Activated naive CD8-positive, alpha-beta T cell (primary cell): ENCODE measurements around the gene MTUS2.

Experiments used
- H3K27ac Mint-ChIP-seq: one replicate; pipeline ENCODE4 v1.8.0; 2021; ENCODE audit warnings: mixed read lengths
- H3K27me3 Mint-ChIP-seq: one replicate; pipeline ENCODE4 v1.8.0; 2021; ENCODE audit warnings: mixed read lengths
- H3K36me3 Mint-ChIP-seq: one replicate; pipeline ENCODE4 v1.8.0; 2021; ENCODE audit warnings: mixed read lengths
- H3K4me1 Mint-ChIP-seq: one replicate; pipeline ENCODE4 v1.8.0; 2021; ENCODE audit warnings: low read depth, mixed read lengths
- H3K4me3 Mint-ChIP-seq: one replicate; pipeline ENCODE4 v1.8.0; 2021; ENCODE audit warnings: mild to moderate bottlenecking, mixed read lengths
- H3K9me3 Mint-ChIP-seq: one replicate; pipeline ENCODE4 v1.8.0; 2021; ENCODE audit warnings: low read depth, mixed read lengths

MTUS2 gene

GRCh38 chr13:29067306-29067945 lies 247.3 kb downstream of the MTUS2 start:
- no peaks in the 10 kb centered on the region for H3K4me1 Mint-ChIP-seq
- H3K36me3 Mint-ChIP-seq: no peaks in the 10 kb centered on the region
- no peaks in the 10 kb centered on the region for H3K27me3 Mint-ChIP-seq
- H3K4me3 Mint-ChIP-seq: no peak overlapping the region
- no peaks in the 10 kb centered on the region for H3K9me3 Mint-ChIP-seq
- no peak overlapping the region for H3K27ac Mint-ChIP-seq

GRCh38 chr13:29073755-29074154 lies 253.6 kb downstream of the MTUS2 start:
- H3K4me3 Mint-ChIP-seq: no peak overlapping the region
- H3K4me1 Mint-ChIP-seq: peaks cover 2% of the 10 kb centered on the region
- no peaks in the 10 kb centered on the region for H3K36me3 Mint-ChIP-seq
- H3K27me3 Mint-ChIP-seq: no peaks in the 10 kb centered on the region
- no peak overlapping the region for H3K27ac Mint-ChIP-seq
- peaks cover 2% of the 10 kb centered on the region for H3K9me3 Mint-ChIP-seq

DNA sequence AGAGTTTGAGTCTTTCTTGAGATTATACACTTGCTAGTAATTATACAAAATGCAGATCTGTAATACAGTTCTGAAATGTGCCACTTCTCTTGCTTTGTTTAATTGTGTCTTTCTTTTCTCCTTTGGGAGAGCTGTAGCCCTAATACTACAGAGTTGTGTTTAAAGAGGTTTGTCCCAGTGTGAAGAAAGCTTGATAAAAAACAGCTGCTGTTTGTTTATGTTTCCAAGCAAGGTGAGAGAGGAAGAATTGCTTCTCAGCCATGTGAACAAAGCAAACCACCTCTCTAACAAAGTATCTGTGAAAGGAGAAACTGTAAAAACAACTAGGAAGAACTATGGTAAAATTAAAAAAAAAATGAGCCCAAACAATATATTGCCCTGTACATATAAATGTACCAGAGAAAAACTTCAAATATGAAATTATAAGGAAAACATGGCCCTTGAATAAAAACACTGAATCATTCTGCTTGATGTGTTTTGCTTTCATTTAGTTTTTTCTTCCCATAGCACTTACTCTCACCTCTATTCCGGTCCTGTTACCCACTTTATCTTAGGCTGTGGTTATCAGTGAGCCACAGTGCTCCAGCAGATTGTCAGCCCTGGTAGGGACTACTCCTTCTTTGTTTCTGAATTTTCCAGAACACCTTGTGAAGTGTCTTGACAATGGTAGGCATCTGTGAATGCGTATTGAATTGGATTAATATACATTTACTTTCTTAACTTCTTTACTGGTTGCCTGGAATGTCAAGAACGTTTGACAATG lies 257.1 kb downstream of the MTUS2 start:
- Mint-ChIP-seq H3K36me3 (no peaks in the 10 kb centered on the region), H3K9me3 (peaks cover 6% of the 10 kb centered on the region), H3K27me3 (no peaks in the 10 kb centered on the region), H3K4me3 (no peak overlapping the region), H3K27ac (no peak overlapping the region), H3K4me1 (peaks cover 18% of the 10 kb centered on the region)

- Mint-ChIP-seq H3K27ac (no peak overlapping the region), H3K9me3 (peaks cover 6% of the 10 kb centered on the region), H3K4me1 (peaks cover 24% of the 10 kb centered on the region), H3K36me3 (no peaks in the 10 kb centered on the region), H3K27me3 (no peaks in the 10 kb centered on the region), H3K4me3 (no peak overlapping the region)
These were observed 260.9 kb downstream of the MTUS2 start for GRCh38 chr13:29081036-29081435.

DNA sequence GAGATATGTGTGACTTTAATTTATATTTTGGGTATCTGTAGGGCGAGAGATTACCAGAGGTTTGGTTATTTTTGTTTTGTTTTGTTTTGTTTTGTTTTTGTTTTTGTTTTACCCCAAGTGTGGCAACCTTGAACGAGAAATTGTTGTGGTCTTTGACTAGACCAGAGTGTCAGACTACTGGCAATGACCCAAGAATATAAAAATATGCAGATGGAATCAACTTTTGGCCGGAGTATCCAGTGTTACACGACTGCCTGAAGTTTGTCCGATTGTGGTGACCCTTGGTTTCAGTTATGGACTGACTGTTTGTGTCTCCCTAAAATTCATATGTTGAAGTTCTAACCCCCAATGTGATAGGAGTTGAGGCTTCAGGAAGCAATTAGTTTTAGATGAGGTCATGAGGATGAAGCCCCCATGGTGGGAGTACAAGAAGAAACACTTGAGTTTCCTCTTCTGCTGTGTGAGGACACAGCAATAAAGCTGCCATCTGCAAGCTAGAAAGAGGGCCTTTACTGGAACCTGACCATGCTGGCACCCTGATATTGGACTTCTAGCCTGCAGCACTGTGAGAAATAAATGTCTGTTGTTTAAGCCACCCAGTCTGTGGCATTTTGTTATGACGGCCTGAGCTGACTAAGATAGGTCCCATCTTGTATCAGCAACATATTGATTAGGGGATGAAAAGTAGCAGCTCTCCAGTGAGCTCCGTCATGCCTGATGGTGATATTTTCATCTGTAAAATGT lies 261.7 kb downstream of the MTUS2 start:
- peaks cover 24% of the 10 kb centered on the region for H3K4me1 Mint-ChIP-seq
- H3K4me3 Mint-ChIP-seq: no peak overlapping the region
- H3K9me3 Mint-ChIP-seq: peaks cover 6% of the 10 kb centered on the region
- H3K27me3 Mint-ChIP-seq: no peaks in the 10 kb centered on the region
- H3K27ac Mint-ChIP-seq: no peak overlapping the region
- H3K36me3 Mint-ChIP-seq: no peaks in the 10 kb centered on the region

DNA sequence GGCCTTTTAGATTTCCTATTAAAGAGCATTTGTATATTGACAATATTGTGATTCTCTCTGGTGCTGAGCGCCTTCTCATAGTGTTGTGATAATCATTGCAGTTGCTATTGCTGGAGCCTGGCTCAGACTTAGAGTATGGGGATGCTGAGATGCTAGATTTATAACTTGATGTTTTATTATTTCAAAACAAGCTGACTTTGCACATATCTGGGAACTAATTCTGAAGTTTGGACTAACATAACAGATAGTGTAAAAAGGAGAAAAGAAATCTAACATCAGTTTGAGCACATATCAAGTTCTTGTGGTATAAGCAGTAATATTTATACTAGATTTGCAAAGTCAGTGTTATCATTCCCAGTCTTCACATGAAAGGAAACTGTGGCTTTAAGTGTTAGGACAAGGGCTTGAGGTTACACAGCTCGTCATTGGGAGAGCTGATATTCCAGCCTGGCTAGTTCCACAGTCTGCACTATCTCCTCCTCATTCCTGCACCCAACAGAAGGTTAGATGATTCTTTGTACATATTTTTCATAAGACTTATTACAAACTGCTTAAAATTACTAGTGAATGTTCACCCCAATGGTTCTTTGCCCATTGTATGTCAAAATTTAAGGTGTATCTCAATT lies 279.8 kb downstream of the MTUS2 start:
- Mint-ChIP-seq H3K4me1 (no peaks in the 10 kb centered on the region), H3K27me3 (no peaks in the 10 kb centered on the region), H3K27ac (no peak overlapping the region), H3K9me3 (no peaks in the 10 kb centered on the region), H3K36me3 (no peaks in the 10 kb centered on the region), H3K4me3 (no peak overlapping the region)

GRCh38 chr13:29100758-29101157 lies 280.6 kb downstream of the MTUS2 start:
- H3K36me3 Mint-ChIP-seq: no peaks in the 10 kb centered on the region
- no peaks in the 10 kb centered on the region for H3K27me3 Mint-ChIP-seq
- H3K4me1 Mint-ChIP-seq: no peaks in the 10 kb centered on the region
- H3K27ac Mint-ChIP-seq: no peak overlapping the region
- no peak overlapping the region for H3K4me3 Mint-ChIP-seq
- no peaks in the 10 kb centered on the region for H3K9me3 Mint-ChIP-seq

GRCh38 chr13:29101409-29101808 lies 281.3 kb downstream of the MTUS2 start:
- no peaks in the 10 kb centered on the region for H3K27me3 Mint-ChIP-seq
- no peak overlapping the region for H3K27ac Mint-ChIP-seq
- no peaks in the 10 kb centered on the region for H3K36me3 Mint-ChIP-seq
- H3K4me1 Mint-ChIP-seq: no peaks in the 10 kb centered on the region
- H3K9me3 Mint-ChIP-seq: no peaks in the 10 kb centered on the region
- no peak overlapping the region for H3K4me3 Mint-ChIP-seq

GRCh38 chr13:29101905-29102304 lies 281.8 kb downstream of the MTUS2 start:
- Mint-ChIP-seq H3K4me3 (no peak overlapping the region), H3K4me1 (no peaks in the 10 kb centered on the region), H3K36me3 (no peaks in the 10 kb centered on the region), H3K27ac (no peak overlapping the region), H3K9me3 (no peaks in the 10 kb centered on the region), H3K27me3 (no peaks in the 10 kb centered on the region)

DNA sequence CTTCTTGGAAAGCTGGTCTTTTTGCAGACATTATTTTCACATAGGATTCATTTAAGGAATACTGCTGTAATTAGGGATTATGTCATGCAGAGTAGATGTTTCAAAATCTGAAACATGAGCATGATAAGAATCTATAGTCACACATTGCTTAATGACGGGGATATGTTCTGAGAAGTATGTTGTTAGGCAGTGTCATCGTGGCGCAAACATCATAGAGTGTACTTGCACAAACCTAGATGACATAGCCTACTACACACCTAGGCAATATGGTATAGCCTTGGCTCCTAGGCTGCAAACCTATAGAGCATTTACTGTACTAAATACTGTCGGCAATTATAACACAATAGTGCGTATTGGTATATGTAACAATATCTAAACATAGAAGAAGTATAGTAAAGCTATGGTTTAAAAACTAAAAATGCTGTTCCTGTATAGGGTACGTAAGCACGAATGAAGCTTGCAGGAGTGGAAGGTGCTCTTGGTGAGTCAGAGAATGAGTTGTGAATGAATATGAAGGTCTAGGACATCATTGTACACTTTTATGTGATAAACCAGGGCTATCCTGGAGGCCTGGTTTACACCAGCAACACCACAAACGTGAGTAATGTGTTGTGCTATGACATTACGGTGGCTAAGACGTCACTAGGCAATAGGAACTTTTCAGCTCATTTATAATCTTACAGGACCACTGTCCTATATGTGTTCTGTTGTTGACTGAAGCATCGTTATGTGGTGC lies 283.1 kb downstream of the MTUS2 start:
- Mint-ChIP-seq H3K4me1 (no peaks in the 10 kb centered on the region), H3K27me3 (no peaks in the 10 kb centered on the region), H3K4me3 (no peak overlapping the region), H3K9me3 (no peaks in the 10 kb centered on the region), H3K36me3 (no peaks in the 10 kb centered on the region), H3K27ac (no peak overlapping the region)

DNA sequence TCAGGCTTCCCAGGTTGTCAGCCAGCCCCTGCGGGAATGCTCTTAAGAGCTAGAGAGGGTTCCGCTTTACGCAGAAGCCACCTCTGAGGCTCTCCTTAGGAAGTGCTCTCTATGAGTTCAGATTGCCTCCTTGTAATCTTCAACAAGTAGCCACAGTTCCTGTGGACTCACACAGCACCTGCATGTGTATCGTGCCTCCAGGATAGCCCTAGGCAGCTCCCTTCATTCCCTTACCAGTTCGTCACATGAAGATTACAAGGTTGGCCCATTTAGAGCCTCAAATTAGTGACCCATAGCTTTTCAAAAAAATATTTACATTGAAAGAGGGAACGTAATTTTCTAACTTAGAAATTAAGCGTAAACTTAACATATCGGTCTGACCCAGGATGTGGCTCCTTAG lies 284.3 kb downstream of the MTUS2 start:
- no peak overlapping the region for H3K27ac Mint-ChIP-seq
- no peaks in the 10 kb centered on the region for H3K36me3 Mint-ChIP-seq
- no peaks in the 10 kb centered on the region for H3K4me1 Mint-ChIP-seq
- H3K9me3 Mint-ChIP-seq: no peaks in the 10 kb centered on the region
- H3K4me3 Mint-ChIP-seq: no peak overlapping the region
- H3K27me3 Mint-ChIP-seq: no peaks in the 10 kb centered on the region

DNA sequence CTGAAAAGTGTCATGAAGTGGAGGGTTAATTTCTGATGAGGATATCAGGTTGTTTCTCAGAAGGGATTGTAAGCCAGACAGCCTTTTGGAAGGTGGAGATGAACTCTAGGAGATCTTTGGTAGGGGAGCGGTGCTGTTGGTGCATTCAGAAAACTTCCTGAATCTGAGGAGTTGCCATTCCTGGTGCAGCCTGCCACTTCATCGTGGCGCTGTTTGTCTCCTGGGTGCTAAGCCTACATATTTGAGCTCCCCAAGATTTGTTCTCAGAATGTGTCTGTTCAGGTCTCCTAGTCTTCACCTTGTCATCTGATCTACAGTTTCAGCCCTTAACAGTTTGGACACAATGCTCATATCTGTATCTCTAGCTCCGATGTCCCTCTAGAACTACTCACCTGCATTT lies 285.6 kb downstream of the MTUS2 start:
- no peak overlapping the region for H3K4me3 Mint-ChIP-seq
- no peaks in the 10 kb centered on the region for H3K9me3 Mint-ChIP-seq
- H3K4me1 Mint-ChIP-seq: no peaks in the 10 kb centered on the region
- H3K36me3 Mint-ChIP-seq: no peaks in the 10 kb centered on the region
- H3K27me3 Mint-ChIP-seq: no peaks in the 10 kb centered on the region
- no peak overlapping the region for H3K27ac Mint-ChIP-seq

DNA sequence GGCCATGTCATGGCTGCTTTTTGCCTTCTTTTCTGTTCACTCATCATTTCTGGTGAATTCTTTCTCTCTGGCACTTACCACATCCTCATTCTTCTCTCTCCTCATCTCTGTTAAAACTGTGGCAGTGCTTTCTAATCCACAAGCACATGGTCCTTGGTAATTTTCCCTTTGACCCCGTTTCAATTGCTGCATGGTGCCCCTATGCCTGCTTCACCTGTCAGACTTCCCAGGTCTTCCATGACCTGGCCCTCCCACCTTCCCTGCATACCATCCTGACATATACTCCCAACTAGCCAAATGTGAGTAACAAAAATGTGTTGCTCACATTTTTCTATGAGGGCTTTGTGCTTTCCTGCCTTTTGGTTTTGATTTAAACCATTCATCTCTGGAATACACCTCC lies 286.5 kb downstream of the MTUS2 start:
- Mint-ChIP-seq H3K27me3 (no peaks in the 10 kb centered on the region), H3K27ac (no peak overlapping the region), H3K4me1 (no peaks in the 10 kb centered on the region), H3K36me3 (no peaks in the 10 kb centered on the region), H3K4me3 (no peak overlapping the region), H3K9me3 (no peaks in the 10 kb centered on the region)

- no peaks in the 10 kb centered on the region for H3K36me3 Mint-ChIP-seq
- H3K4me1 Mint-ChIP-seq: no peaks in the 10 kb centered on the region
- H3K4me3 Mint-ChIP-seq: no peak overlapping the region
- peaks cover 2% of the 10 kb centered on the region for H3K27me3 Mint-ChIP-seq
- no peaks in the 10 kb centered on the region for H3K9me3 Mint-ChIP-seq
- H3K27ac Mint-ChIP-seq: no peak overlapping the region
These were observed 288.1 kb downstream of the MTUS2 start for GRCh38 chr13:29108068-29108786.
